GM08714 (cell line): Measurements from ENCODE around the gene CBR3.

ENCODE experiments used
- H3K4me3 ChIP-seq: fragments of 200-500 bp; sonication (Bioruptor generic); 2 replicates; pipeline ENCODE4 v1.5.1; 2014; ENCODE audit warnings: mild to moderate bottlenecking, low read length, inconsistent platforms
- ZNF274 ChIP-seq: IDR thresholded peaks from 2 replicates; pipeline ENCODE4 v1.6.1; 2012; ENCODE audit warnings: mild to moderate bottlenecking, low read depth, low read length

Gene CBR3

DNA sequence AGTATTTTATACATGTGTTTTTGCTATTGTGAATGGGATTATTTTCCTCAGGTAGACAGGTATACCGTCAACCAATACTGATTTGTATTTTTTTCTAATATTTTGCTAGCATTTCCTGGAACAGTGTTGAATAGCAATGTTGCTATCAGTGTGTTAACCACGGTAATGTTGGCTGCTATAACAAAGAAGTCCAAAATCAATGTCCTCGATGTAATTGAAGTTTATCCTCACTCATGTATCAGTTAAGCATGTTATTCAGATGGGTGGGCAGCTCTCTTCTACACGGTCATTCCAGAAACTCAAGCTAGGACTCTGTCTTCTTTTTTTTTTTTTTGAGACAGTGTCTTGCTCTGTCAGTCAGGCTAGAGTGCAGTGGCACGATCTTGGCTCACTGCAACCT, 46.1 kb downstream of the CBR3 start:
- TF ChIP-seq ZNF274, result no peak
- no peak overlapping the region for H3K4me3 ChIP-seq

DNA sequence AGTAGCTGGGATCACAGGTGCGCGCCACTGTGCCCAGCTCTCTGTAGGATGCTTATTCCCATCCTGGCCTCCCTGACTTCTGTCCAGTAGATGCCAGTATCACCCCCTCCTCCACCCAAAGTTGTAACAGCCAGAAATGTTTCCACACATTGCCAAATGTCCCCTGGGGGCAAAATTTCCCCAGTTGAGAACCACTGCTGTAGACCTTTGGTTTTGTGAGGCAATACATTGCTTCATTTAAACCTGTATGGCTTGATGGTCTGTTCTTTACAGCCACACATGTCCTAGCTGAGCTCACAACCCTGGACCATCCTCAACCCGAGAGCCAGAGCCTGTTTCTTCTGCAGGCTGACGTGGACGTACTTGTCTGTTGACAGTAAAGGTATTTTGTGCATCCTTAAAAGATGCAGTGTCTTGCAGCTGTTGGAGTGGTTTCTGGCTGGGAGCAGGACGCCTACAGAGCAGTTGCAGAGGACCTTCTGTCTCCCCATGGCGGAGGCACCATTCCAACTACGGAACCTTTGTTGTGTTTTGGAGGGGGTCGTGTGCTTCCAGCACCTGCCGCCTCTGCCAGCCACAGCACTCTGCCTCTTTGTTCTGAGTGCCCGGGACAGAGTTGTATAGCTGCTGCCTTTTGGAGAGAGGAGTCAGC, 48.4 kb downstream of the CBR3 start:
- TF ChIP-seq ZNF274, result no peak
- no peak overlapping the region for H3K4me3 ChIP-seq

DNA sequence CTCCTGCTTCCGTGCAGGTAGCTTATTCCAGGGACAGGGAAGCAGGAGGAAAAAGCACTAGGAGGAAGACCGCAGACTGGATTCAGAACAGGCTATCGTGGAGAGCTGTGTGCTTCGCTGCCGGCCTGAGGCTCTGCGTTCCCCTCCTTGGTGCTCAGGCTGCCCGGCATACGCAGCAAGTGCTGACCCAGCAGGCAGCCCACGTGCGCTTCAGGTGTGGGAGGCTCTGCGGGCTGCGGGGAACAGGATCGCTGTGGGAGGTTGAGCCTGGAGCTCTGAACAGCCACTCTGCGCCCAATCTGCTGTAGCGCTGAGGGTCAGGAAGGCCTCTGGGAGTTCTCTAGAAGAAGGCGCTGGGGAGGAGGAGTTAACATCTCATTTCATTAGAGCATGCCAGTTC, 49.7 kb downstream of the CBR3 start:
- no peak for TF ChIP-seq ZNF274
- no peak overlapping the region for H3K4me3 ChIP-seq

DNA sequence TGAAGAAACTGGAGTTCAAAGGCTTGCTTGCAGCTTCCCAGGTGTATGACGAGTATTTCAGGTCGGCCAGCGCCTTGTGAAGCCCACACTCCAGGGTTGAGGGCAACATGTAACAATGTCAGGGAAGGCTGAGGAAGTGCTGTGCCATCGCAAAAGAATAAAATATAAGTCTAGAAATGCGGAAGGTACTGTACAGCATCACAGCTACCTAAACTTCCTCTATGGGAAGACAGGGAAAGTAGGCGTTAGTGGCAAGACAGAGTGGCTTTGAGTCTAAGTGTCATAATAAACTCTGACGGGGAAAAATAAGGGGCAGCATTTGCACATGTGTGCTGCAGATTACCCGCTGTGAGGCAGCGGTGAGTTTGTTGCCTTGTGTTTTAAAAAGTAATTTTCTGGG, 50.6 kb downstream of the CBR3 start:
- H3K4me3 ChIP-seq, result no peak overlapping the region
- no peak for TF ChIP-seq ZNF274

DNA sequence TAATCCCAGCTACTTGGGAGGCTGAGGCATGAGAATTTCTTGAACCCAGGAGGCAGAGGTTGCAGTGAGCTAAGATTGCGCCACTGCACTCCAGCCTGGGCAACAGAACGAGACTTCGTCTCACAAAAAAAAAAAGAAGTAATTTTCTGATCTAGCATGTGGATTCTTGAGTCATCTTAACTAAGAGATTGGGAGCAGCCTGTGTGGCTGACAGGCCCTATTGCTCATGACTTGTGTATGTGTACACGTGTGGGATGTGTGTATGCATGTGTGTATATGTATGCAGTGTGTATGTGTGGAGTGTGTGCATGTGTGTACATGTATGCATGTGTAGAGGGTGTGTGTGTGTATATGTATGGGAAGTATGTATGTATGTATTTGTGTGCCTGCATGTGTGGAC, 51.2 kb downstream of the CBR3 start:
- no peak for TF ChIP-seq ZNF274
- no peak overlapping the region for H3K4me3 ChIP-seq

DNA sequence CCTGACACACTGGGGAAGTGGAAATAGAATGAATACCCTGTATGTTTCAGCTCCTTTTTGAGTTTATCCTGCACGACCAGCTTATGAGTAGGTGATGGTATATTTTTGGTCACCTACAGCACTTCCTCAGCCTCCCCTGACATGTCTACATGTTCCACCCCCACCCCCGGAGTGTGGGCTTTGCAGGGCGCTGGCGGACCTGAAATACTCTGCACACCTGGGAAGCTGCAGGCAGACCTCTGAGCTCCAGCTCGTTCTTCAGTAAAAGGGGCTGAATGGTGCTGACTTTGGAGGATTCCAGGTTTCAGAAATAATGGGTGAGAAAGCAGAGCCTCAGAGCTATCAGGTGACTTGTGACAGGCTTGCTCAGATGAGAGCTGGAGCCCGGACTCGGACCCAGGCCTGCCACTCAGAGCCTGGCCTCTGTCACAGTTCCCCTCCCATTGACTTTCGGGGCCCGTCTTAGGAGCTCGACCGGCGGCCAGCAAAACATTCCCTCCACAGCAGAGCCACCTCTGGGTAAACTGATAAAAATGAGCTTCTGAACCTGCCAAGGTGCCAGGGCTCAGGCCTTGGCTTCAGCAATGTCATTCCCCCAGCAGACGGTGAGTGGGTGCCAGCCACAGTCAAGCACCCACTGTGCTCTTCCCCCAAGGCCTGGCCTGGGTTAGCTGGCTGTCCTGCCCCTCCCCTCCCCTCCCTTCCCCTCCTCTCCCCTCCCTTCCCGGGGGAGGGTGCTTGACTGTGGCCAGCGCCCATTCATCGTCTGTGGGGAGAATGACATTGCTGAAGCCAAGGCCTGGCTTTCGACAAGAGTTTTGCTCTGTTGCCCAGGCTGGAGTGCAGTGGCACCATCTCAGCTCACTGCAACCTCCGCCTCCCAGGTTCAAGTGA, 51.9 kb downstream of the CBR3 start:
- no peak overlapping the region for H3K4me3 ChIP-seq
- no peak for TF ChIP-seq ZNF274

DNA sequence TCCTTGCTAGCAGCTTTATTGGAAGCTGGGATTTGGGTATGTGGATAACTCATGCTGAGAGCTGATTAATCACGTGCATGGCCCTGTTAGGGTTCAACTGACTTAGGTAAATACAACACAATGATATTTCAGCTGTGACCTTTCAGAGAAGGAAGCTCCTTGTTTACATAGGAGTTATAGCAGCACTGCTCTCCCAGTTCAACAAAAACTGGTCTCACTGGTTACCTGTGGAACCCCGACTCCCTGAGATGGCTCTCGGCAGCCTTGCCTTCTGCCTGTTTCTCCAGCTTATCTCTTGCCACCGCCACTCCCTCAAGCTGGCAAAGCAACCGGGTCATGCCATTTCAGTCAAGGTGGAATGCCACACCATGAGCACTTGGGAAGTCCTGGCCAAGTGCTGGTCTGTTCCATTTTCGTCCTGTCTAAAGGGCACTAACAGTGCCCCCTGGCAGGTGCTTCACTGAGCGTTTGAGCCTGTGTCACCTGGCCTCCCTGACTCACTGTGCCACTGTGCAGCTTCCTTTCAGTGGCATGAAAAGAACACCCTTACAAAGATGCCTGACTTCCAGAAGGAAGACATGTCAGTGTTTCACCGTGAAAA, 53.3 kb downstream of the CBR3 start:
- TF ChIP-seq ZNF274, result no peak
- H3K4me3 ChIP-seq, result no peak overlapping the region

DNA sequence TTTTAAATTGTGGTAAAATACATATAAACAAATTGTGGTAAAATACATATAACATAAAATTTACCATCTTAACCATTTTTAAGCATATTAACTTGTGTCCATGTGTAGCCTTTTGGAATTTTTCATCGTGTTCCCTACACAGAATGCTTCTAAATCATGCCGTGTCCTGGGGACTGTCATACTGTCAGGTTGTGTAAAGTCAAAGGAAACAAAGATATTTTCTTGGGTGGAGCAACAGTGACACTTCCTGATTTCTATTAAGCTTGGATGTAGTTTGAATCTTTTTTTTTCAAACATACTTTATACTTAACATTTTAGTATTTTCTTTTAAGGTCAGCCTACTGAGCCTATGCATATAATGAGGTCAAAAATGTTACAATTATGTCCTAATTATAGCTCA, 54.1 kb downstream of the CBR3 start:
- H3K4me3 ChIP-seq, result no peak overlapping the region
- no peak for TF ChIP-seq ZNF274

DNA sequence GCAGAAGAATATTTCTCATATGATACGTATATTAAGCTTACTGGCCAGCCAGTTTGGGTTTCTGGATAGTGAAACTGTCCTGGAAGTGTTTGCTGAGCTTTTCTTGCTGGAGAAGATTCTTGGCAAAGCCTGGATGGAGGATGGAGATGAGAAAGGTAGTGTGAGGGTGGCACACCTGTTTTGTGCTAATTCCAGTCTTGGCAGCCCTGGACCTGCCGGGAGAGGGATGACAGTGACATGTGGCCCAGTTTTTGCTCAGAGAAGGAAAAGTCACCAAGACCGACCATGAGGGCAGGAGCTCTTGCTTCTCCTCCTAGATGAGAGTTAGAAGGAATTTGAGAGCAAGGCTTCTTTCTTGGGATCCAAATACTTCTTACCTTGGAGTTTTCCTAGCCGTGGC, 55.9 kb downstream of the CBR3 start:
- H3K4me3 ChIP-seq, result no peak overlapping the region
- no peak for TF ChIP-seq ZNF274

DNA sequence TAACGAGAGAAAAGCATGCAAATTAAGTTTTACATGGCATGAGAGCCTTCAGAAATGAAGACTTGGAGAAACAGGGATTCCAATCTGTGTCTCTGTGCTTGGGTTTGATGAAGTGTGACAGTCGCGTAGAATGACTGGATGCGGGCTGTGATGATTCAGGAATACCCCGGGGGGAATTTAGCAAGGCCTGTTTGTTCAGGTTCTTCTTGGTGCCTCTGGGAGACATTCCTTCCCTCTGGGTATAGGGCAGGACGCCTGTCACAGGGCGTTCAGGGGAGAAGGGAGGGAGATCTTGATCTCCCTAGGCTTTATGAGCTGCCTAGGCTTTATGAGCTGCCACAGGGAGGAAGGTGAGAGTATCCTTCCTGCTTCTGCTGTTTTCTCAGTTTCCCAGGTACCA, 58.3 kb downstream of the CBR3 start:
- TF ChIP-seq ZNF274, result no peak
- H3K4me3 ChIP-seq, result no peak overlapping the region

DNA sequence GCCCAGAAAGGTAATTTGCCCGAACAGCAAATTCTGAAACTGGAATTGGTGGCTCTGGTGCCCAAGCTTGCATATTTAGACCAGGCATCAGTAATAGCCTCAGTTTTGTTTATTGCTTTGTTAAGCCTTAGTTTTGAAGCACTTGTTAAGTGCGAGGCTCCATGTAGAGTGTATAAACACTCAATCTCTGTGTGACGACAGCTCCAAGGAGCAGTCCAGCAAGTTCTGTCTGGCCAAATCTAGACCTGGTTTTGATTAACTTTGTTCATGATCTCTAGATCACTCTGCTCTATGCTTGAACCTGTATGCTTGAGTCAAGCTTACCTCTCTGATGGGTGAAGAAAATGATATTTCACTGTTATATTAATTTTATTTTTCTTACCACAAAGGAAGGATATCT, 59.1 kb downstream of the CBR3 start:
- no peak for TF ChIP-seq ZNF274
- H3K4me3 ChIP-seq, result no peak overlapping the region

DNA sequence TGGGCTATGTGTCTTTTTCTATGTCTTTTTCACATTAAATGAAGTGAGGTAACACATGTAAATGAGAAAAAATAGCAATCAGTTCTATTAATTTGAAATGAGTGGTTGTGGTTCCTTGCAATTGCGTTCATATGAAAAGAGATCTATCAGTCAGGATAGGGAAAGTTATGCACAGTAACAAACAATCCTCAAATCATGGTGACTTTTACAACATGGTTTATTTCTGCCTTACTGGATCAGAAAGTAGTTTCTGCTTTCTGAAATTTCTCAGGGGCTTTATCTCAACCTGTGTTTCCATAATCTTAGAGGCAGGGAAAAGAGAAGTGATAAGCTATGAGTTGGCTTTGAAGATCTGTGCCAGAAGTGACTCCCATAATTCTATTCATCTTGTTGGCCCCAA, 60.7 kb downstream of the CBR3 start:
- TF ChIP-seq ZNF274, result no peak
- no peak overlapping the region for H3K4me3 ChIP-seq
